ENCODE results near the gene C1orf116. TPM values are rescaled to one million over a fixed set of nuclear protein-coding genes. Genes with fewer than 3 reads are reported as not detected.

C1orf116 gene
- polyA plus RNA-seq (ENCODE audit: low read depth in 6 of 6), result 1 to 10 TPM in 1 of 6 donors, under 1 TPM in 3, not detected in 2; 0.08 to 2.3 (median 0.12) TPM

- no peak for DNase-seq
- Mint-ChIP-seq H3K36me3 (no peaks in the 10 kb centered on the region), H3K4me3 (no peak within 1 kb of the TSS), H3K27ac (no peak within 1 kb of the TSS), H3K27me3 (peaks cover 40 to 66% (median 47%) of the 10 kb centered on the region in 3 donors), H3K9me3 (no peaks in the 10 kb centered on the region), H3K4me1 (no peaks in the 10 kb centered on the region)
- ATAC-seq (ENCODE audit: low read depth in 2 of 2), result no peak
These were observed at the start of gene C1orf116 for GRCh38 chr1:207032528-207033017. Gene C1orf116, minus strand, starts transcription at chr1:207032756. Its CDS starts 5,158 bp downstream, at chr1:207027598.

- Mint-ChIP-seq H3K9me3 (no peaks in the 10 kb centered on the region), H3K4me1 (peaks cover 0 to 12% (median 11%) of the 10 kb centered on the region in 3 donors), H3K36me3 (peaks cover 0 to 4% of the 10 kb centered on the region in 2 donors), H3K27me3 (peaks cover 0 to 10% (median 0%) of the 10 kb centered on the region in 3 donors), H3K4me3 (no peak overlapping the region), H3K27ac (no peak overlapping the region)
- DNase-seq (no peak), ATAC-seq (ENCODE audit: low read depth in 2 of 2) (no peak)
These were observed 49.2 kb upstream of the C1orf116 start for GRCh38 chr1:207081806-207082205.

GRCh38 chr1:207081088-207081487 is 48.5 kb upstream of the C1orf116 start:
- Mint-ChIP-seq H3K9me3 (no peaks in the 10 kb centered on the region), H3K4me1 (peaks cover 0 to 12% (median 11%) of the 10 kb centered on the region in 3 donors), H3K36me3 (peaks cover 0 to 4% of the 10 kb centered on the region in 2 donors), H3K4me3 (no peak overlapping the region), H3K27ac (no peak overlapping the region), H3K27me3 (peaks cover 0 to 10% (median 0%) of the 10 kb centered on the region in 3 donors)
- ATAC-seq (ENCODE audit: low read depth in 2 of 2) (no peak), DNase-seq (no peak)

GRCh38 chr1:207079706-207080241 is 47.2 kb upstream of the C1orf116 start:
- Mint-ChIP-seq H3K27ac (no peak overlapping the region), H3K4me3 (no peak overlapping the region), H3K9me3 (no peaks in the 10 kb centered on the region), H3K36me3 (peaks cover 0 to 4% of the 10 kb centered on the region in 2 donors), H3K4me1 (peaks cover 0 to 5% (median 5%) of the 10 kb centered on the region in 3 donors), H3K27me3 (peaks cover 0 to 10% (median 0%) of the 10 kb centered on the region in 3 donors)
- DNase-seq (no peak), ATAC-seq (ENCODE audit: low read depth in 2 of 2) (no peak)

- no peak overlapping the region for H3K4me3 Mint-ChIP-seq
- no peaks in the 10 kb centered on the region for H3K9me3 Mint-ChIP-seq
- peaks cover 0 to 4% of the 10 kb centered on the region in 2 donors for H3K36me3 Mint-ChIP-seq
- no peak overlapping the region for H3K27ac Mint-ChIP-seq
- no peak for ATAC-seq (ENCODE audit: low read depth in 2 of 2)
- no peak for DNase-seq
- H3K4me1 Mint-ChIP-seq, result no peaks in the 10 kb centered on the region
- H3K27me3 Mint-ChIP-seq, result peaks cover 0 to 5% (median 0%) of the 10 kb centered on the region in 3 donors
These were observed 46.1 kb upstream of the C1orf116 start for GRCh38 chr1:207078578-207079132.

- no peaks in the 10 kb centered on the region for H3K4me1 Mint-ChIP-seq
- ATAC-seq (ENCODE audit: low read depth in 2 of 2), result peak; percentile 76 to 92
- H3K27ac Mint-ChIP-seq, result peak overlapping the region in 2 of 6 donors; percentile 26 to 33
These were observed 45.2 kb upstream of the C1orf116 start for GRCh38 chr1:207077470-207078377.

GRCh38 chr1:207077012-207077411 is 44.5 kb upstream of the C1orf116 start:
- H3K9me3 Mint-ChIP-seq, result no peaks in the 10 kb centered on the region
- no peaks in the 10 kb centered on the region for H3K27me3 Mint-ChIP-seq
- H3K27ac Mint-ChIP-seq, result no peak overlapping the region
- H3K4me1 Mint-ChIP-seq, result peaks cover 0 to under 1% (median 0%) of the 10 kb centered on the region in 3 donors
- DNase-seq (no peak), ATAC-seq (ENCODE audit: low read depth in 2 of 2) (no peak)
- peaks cover 0 to 4% of the 10 kb centered on the region in 2 donors for H3K36me3 Mint-ChIP-seq
- no peak overlapping the region for H3K4me3 Mint-ChIP-seq

More at GRCh38 chr1:207077470-207078377, 45.2 kb upstream of the C1orf116 start:
- Mint-ChIP-seq H3K36me3 (peaks cover 0 to 4% of the 10 kb centered on the region in 2 donors), H3K4me3 (no peak overlapping the region), H3K27me3 (no peaks in the 10 kb centered on the region), H3K9me3 (no peaks in the 10 kb centered on the region)
- peak; percentile 66 for DNase-seq

GRCh38 chr1:207076181-207076955 is 43.8 kb upstream of the C1orf116 start:
- H3K4me3 Mint-ChIP-seq, result no peak overlapping the region
- H3K27ac Mint-ChIP-seq, result no peak overlapping the region
- ATAC-seq (ENCODE audit: low read depth in 2 of 2), result no peak

GRCh38 chr1:207073906-207074820 is 41.6 kb upstream of the C1orf116 start:
- no peak overlapping the region for H3K4me3 Mint-ChIP-seq
- DNase-seq, result no peak
- H3K9me3 Mint-ChIP-seq, result no peaks in the 10 kb centered on the region
- peaks cover 18 to 28% (median 20%) of the 10 kb centered on the region in 3 donors for H3K4me1 Mint-ChIP-seq
- peak overlapping the region in 1 of 6 donors; percentile 28 for H3K27ac Mint-ChIP-seq
- peaks cover 1 to 5% of the 10 kb centered on the region in 2 donors for H3K36me3 Mint-ChIP-seq
- H3K27me3 Mint-ChIP-seq, result no peaks in the 10 kb centered on the region
- ATAC-seq (ENCODE audit: low read depth in 2 of 2), result no peak

More at GRCh38 chr1:207076181-207076955, 43.8 kb upstream of the C1orf116 start:
- H3K36me3 Mint-ChIP-seq, result peaks cover 0 to 2% of the 10 kb centered on the region in 2 donors
- H3K9me3 Mint-ChIP-seq, result no peaks in the 10 kb centered on the region
- H3K27me3 Mint-ChIP-seq, result no peaks in the 10 kb centered on the region
- H3K4me1 Mint-ChIP-seq, result peaks cover 0 to 6% (median 0%) of the 10 kb centered on the region in 3 donors
- DNase-seq, result no peak

GRCh38 chr1:207072233-207072632 is 39.7 kb upstream of the C1orf116 start:
- Mint-ChIP-seq H3K36me3 (peaks cover 11 to 12% of the 10 kb centered on the region in 2 donors), H3K4me1 (peaks cover 18 to 31% (median 24%) of the 10 kb centered on the region in 3 donors), H3K27me3 (no peaks in the 10 kb centered on the region), H3K4me3 (no peak overlapping the region), H3K9me3 (no peaks in the 10 kb centered on the region), H3K27ac (peak overlapping the region in 1 of 6 donors; percentile 43)
- ATAC-seq (ENCODE audit: low read depth in 2 of 2), result no peak
- DNase-seq, result no peak

GRCh38 chr1:207071426-207071825 is 38.9 kb upstream of the C1orf116 start:
- no peaks in the 10 kb centered on the region for H3K9me3 Mint-ChIP-seq
- no peak overlapping the region for H3K4me3 Mint-ChIP-seq
- H3K4me1 Mint-ChIP-seq, result peaks cover 18 to 31% (median 24%) of the 10 kb centered on the region in 3 donors
- H3K27ac Mint-ChIP-seq, result peak overlapping the region in 1 of 6 donors; percentile 45
- ATAC-seq (ENCODE audit: low read depth in 2 of 2), result no peak
- DNase-seq, result no peak
- no peaks in the 10 kb centered on the region for H3K27me3 Mint-ChIP-seq
- peaks cover 13 to 15% of the 10 kb centered on the region in 2 donors for H3K36me3 Mint-ChIP-seq

GRCh38 chr1:207070811-207071210 is 38.3 kb upstream of the C1orf116 start:
- no peaks in the 10 kb centered on the region for H3K9me3 Mint-ChIP-seq
- ATAC-seq (ENCODE audit: low read depth in 2 of 2) (peak; percentile 45 to 47), DNase-seq (no peak)
- H3K4me1 Mint-ChIP-seq, result peaks cover 18 to 31% (median 24%) of the 10 kb centered on the region in 3 donors
- no peaks in the 10 kb centered on the region for H3K27me3 Mint-ChIP-seq
- H3K36me3 Mint-ChIP-seq, result peaks cover 13 to 15% of the 10 kb centered on the region in 2 donors
- peak overlapping the region in 3 of 8 donors; percentile 36 to 55 (median 49) for H3K4me3 Mint-ChIP-seq
- H3K27ac Mint-ChIP-seq, result peak overlapping the region in 4 of 6 donors; percentile 24 to 78 (median 68)

Data from naive B cell (primary cell).